Measurements from ENCODE around the gene SLC10A3.
A peak's percentile ranks its signal among the peaks of the same experiment; 100 is the strongest.
"Not testable (repeated sequence)": the region's sequence is repeated elsewhere in the genome, so short reads cannot be mapped to it uniquely, and the experiment has no call there.

Gene SLC10A3

DNA sequence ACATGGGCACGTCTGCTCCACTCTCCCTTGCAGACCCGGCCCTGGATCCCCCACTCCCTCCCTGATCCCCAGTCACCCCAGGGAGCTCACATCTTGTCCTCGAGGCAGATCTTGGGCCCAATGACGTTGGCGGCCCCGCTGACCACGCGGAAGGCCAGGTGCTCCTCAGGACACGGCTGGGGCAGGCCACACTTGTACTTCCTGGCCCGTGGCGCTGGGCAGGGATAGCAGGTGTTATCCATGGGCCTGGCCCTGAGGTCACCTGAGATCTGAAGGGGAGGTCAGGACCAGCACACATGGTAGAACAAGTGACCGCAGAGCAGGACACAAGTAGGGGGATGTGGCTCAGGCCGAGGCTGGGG, 17.9 kb upstream of the SLC10A3 start:
- DNase-seq (ENCODE audit: low spot score): no peak

DNA sequence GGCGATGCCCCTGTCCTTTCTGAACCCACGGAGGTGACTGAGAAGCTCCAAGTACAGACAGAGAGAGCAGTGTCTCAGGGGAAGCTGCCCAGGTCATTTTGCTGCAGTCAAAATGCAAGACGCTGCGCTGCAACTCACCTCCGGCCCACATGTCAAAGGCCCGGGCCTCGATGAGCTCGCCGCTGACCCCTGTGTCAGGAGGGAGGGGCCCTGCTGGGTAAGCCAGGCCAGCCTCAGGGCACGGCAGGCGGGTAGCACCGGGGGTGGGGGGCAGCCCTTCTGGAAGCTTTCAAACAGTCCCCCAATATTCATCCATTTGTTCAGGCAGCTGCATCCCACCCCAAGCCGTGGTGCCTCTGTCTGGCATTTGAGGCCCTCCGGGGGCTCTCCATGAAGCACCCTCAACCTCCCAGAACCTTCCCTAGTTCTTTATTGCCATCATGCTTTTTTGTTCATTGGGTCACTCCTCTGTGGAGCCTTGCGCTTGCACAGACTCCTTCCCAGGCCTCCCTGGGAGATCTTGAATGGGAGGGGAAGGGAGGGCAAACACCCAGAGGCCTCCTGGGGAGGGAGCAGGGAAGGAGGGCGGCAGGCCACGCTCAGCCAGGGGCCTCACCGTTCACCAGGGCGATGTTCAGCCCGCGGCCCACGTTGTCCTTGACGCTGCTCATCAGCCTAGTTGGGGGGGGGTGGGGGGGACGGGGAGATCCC, 17.4 kb upstream of the SLC10A3 start:
- no peak for DNase-seq (ENCODE audit: low spot score)

DNA sequence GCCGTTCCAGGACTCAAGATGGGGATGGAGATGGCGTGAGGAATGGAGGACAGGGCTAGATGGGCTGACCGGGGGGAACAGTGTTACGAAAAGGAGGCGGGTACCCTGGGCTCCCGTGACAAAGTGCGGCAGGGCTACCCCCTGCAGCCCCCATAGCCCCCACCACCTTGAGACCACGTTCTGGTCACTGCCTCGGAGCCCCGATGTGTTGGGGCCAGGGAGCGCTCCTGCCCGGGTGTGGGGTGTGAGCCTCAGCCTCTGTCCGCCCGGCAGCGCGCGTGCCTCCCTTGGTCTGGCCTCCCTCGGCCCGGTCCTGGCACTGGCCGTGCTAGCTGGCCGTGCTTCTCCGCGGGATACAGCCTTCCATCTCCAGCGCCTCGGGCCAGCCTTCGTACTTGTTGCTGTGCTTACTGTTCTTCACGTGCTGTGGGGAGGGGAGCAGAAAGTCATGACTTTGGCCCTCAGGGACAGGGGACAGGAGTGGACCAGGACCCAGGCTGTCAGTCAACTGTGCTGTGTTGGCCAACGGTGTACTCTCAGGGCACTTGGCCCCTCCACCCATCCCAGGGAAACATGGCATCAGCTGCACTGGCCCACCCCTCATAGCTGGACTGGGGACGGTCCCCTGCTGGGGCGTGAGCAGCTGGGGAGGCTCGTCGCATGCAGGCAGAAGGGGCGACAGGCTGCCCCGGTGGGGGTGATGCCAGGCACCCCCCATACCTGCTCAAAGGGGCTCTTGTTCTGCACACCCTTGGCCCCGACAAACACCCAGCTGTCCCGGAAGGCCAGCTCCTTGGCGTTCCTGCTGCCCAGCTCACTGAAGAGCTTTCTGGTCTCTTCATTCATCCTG, 16.3 kb upstream of the SLC10A3 start:
- DNase-seq (ENCODE audit: low spot score): no peak

DNA sequence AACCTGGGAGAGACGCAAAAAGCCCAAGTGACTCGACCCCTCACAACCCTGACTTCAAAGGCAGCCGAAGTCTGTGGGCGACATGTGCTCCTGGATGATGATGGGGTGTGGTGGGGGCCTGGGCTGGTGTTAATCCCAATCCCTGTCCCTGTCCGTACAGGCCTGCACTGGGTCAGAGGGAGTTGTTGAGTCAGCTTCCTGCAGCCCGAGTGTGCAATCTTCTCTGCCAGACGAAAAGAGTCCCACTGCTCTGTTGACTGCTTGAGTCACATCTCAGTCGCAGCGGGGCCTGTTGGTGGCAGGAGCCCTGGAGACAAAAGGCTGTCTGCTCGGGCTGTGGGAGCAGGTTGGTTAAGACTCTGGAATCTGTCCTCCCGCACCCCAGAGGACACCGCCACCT, 15.3 kb upstream of the SLC10A3 start:
- no peak for DNase-seq (ENCODE audit: low spot score)

DNA sequence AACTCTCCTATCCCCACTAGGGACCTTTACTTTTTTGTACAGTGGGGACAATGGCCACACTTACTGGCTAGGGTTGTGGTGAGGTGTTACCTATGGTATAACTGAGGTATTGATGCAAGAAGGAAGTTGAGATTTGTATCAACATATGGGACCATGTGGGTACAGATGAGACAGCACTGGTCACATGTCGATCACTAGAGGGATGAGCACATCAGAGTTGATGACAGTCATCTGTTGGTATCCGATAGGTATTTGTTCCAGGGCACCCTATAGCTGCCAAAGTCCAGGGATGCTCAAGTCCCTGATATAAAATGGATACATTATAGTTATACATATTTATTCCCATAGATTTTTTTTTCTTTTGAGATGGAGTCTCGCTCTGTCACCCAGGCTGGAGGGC, 12.6 kb upstream of the SLC10A3 start:
- no peak for DNase-seq (ENCODE audit: low spot score)

DNA sequence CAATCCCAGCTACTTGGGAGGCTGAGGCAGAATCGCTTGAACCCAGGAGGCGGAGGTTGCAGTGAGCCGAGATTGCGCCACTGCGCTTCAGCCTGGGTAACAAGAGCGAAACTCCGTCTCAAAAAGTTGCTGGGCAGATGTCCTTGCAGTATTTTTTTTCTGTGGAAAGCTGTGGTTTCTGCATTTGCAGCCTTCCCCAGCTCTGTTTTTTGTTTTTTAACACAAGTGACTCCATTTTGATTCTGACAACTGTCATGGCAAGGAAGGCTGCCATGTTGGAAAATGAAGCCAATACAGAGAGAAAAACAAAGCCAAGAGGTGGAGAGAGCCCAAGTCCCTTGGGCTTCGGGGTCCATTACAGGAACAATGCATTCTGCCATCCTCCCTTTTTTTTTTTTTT, 11.7 kb upstream of the SLC10A3 start:
- DNase-seq (ENCODE audit: low spot score): no peak

DNA sequence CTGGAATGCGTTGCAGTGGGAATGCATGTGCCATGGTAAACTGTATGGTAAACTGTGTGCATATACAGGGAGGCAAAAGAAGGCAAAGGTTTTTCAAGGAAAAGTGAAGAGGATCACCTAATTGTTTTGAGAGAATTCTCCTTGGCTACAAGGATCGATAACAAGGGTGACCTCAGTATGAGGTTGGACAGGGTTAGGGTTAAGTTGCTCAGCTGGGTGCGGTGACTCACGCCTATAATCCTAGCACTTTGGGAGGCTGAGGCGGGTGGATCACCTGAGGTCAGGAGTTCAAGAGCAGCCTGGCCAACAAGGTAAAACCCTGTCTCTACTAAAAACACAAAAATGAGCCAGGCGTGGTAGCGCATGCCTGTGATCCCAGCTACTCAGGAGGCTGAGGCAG, 11.0 kb upstream of the SLC10A3 start:
- DNase-seq (ENCODE audit: low spot score): not testable (repeated sequence)

DNA sequence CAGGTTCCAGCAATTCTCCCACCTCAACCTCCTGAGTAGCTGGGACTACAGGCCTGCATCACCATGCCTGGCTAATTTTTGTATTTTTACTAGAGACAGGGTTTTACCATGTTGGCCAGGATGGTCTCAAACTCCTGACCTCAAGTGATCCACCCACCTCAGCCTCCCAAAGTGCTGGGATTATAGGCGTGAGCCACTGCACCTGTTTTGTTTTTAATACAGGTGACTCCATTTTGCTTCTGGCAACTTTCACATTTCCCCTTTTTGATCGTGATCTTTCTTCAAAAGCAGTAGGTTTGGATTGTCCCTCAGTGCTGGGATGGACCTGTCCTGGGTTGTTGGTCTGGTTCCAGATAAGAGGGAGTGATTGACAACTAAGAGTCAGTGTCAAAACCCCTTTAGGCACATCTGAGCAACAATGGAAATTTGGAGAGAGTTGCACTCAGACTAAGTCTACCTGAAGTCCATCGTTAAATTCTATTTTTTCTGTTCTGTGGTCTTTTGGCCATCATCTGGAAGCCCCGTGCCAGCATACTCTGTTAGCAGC, 6.2 kb upstream of the SLC10A3 start:
- DNase-seq (ENCODE audit: low spot score): not testable (repeated sequence)

DNA sequence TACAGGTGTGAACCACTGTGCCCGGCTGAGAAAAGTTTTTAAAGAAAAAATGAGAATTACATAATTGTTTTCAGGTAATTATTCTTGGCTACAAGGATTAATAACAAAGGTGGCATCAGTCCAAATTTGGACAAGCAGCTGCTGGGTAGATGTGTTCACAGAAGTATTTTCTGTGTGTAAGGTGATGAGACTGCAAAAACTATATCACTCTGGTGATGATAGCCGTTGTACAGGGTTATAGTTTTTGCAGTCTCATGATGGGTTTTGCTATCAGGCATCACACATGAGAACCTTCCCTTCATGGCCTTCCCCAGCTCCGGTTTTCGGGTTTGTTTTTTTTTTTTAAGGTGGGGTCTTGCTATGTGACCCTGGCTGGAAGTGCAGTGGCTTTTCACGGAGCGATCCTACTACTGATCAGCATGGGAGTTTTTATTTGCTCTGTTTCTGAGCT, 5.1 kb upstream of the SLC10A3 start:
- DNase-seq (ENCODE audit: low spot score): no peak

DNA sequence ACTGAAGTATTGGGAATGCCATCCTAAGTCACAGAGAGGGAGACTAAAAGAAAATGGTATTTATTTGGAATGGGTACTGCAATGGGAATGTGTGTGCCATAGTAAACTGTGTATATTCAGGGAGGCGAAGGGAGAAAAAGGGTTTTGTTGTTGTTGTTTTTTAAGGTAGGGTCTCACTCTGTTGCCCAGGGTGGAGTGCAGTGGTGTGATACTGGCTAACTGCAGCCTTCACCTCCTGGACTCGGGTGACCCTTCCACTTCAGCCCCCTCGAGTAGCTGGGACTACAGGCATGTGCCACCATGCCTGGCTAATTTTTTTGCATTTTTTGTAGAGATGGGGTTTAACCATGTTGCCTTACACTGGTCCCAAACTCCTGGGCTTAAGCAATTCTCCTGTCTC, 4.3 kb upstream of the SLC10A3 start:
- DNase-seq (ENCODE audit: low spot score): no peak

DNA sequence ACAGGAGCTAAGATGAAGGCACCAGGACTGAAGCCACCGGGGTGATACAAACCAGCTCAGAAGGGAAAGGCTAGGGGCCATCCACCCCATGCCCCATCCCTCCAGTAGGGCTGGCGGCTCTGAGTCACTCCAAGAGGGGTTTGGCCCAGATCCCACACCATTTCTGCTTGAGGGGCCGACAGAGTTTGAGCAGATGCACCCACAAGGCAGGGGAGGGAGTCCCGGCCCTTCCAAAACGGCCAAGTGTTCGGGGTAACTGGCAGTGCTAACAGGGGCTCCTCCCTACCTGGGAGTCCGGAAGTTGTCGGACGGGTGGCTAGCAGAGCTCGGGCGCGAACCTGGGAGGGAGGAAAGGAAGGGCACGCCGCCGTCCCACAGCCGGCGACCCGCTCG, 412 bp downstream of the SLC10A3 start:
- DNase-seq (ENCODE audit: low spot score): no peak

DNA sequence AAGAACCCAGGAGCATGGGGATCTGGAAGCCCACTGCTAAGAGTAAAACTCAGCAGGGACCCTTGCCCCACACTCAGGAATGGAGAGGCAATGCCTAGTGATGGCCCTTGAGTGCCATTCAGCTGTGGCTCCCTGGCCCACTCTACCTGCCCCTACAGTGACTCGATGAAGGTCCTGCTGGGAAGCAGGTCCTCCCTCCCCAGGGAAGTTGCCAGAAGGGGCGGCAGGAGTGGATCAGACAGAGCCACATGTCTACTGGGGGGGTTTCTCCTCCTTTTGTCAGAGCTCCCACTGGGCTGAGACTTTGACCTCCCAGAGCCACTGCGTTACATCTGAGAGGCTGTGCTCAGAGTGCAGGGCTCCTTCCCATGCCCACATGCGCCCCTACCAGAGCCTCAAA, 1.2 kb downstream of the SLC10A3 start:
- DNase-seq (ENCODE audit: low spot score): no peak

DNA sequence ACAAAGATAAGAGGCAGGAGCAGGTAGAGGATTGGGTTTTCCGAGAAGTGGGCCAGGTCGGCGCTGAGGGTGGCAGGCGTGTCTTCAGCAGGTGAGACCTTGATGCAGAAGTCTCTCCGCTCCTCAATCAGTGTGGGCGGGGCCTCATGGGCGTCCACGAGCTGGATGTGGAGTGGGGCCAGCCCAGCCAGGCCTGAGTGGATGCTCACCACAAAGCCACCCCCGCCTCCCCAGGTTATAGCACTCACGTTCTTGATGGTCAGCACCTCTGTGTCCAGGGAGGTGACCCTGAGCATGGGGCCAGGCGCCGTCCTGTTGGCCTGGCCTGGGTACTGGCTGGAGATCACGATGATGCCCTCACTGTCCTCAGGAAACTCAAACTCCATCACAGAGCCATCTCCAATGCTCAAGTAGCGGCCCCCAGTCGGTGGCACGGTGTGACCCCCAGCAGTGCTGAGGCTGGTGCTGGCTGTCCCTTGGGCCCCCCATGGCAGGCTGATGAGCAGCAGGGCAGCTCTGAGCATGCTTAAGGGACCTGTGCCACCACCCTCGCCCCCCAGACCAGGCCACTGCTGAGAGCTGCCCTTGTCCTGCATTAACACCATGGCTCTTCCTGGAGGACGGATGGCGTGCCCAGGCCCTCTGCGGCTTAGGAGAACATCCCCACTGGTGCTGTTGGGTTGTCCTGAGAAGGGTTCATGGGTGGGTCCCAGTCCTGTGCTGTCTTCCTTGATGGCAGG, 1.9 kb downstream of the SLC10A3 start:
- DNase-seq (ENCODE audit: low spot score): no peak

DNA sequence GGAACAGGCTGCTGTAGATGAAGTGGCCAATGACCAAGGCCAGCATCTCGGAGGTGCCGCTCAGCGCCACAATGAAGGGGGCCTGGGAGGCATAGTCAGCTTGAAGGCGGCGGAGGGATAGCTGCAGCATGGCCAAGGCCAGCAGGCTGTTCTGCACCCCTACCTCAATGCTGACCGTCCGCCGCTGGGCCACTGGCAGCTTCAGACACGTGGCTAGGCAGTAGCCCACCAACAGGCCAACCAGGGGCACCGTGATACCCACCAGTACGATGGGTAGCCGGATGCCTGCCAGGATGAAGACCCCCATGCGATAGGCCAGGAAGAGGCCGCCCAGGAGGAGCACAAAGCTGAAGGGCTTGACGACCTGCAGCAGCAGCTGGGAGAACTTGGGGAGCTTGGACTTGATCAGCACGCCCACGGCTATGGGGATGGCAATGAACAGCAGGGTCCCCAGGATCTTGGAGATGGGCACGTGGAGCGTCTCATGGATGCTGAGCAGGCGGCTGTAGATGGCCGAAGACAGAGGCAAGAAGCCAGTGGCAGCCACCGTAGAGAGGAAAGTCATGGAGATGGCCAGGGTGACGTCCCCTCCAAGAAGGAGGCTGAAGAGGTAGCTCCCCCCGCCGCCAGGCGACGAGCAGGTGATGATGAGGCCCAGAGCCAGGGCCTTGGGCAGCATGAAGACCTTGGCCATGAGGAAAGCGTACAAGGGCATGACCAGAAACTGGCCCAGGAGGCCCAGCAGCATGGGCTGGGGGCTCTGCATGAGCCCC, 2.7 kb downstream of the SLC10A3 start:
- no peak for DNase-seq (ENCODE audit: low spot score)

DNA sequence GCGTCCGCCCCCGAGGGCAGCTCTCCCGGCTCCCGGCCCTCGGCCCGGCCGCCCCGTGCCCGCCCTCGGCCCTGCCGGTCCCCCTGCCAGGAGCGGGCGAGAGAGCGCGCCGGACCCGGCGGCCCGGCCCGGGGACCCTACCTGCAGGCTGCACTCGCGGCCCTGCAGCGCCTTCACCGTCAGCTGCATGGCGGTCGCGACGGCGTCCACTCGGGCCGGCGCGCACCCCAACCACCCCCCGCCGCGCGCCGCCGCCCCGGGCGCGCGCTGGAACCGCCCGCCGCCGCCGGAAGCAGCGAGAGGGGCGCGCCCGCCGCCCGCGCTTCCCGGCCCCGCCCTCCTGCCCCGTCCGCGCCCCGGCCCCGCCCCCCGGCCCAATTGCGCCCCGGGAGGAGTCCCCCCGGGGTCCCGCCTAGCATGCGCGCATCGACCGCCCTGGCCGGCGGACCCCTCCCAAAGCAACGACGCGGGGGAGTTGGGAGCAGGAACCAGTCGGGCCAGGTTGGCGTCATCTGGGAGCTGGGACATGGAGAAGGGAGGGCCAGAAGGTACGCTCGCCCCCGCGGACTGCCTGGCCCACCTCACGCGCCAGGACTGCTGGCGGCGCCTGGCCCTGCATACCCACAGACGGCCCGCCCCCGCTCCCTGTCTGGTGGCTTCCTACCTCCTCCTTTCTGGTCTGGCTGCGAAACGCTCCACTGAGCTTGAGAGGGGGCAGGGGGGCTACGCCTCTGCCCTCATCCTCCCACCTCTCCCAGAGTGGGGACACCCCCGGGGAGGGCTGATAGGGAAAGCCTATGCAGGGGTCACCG, 3.8 kb downstream of the SLC10A3 start, which contains the start of gene UBL4A:
Gene UBL4A (minus strand): TSS at position 220 of the 812 bp plus-strand sequence. CDS start 31 bp downstream, at position 189.
- peak; percentile 72 for DNase-seq (ENCODE audit: low spot score)

DNA sequence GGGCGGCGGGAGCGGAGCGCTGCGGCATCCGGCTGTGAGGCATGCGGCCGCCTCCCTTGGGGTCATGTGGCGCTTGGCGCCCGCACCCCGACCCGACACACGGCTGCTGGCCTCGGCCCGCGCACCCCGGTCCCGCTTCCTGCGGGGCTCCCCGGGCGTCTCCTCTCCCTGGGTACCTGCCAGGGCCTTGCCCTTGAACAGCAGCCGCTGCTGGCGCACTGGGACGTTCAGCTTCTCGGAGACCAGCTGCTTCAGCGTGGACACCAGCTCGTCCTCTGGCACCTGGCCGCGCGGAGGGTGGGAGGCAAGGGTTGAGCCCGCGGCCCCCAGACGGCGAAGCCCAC, 4.4 kb downstream of the SLC10A3 start:
- no peak for DNase-seq (ENCODE audit: low spot score)

DNA sequence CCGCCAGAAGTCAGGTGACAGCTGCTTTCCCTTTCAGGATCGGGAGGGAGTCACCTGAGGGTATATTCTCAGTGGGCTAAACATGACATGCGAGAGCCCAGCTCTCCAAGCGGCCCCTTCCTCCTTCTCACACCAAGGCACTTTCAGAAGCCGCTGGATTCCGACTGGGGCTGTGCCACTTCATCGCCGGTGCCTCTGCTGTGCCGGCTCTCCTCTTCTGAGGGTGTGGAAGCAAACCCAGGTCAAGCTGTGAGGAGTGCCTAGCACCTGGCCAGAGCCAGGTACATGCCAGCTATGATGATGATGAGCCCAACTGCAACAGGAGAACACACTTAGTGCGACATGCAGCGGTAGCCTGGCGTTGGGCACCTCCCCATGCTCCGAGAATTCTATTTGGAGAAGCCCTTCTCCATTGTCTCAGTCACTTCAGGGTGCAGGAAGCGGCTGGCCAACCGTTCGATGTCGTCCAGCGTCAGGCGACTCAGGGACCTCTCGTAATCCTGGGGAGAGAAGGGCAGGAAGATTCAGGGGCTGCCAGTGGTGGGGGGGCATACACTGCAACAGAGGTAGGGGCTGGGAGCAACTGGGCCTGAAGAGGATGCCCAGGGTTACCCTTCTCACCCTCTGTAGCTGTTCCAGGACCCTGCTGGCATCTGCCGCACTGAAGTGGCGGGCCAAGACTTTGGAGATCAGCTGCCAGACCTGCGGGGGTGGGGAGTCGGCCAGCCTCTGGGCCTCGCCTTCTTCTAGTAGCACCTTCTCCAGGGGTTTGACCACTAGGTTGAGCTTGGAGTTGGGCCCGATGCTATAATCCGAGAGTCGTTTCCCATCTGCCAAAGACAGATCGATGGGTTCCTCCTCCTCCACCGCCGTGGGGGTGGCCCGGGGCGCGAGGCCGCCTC, 5.0 kb downstream of the SLC10A3 start:
- DNase-seq (ENCODE audit: low spot score): no peak

DNA sequence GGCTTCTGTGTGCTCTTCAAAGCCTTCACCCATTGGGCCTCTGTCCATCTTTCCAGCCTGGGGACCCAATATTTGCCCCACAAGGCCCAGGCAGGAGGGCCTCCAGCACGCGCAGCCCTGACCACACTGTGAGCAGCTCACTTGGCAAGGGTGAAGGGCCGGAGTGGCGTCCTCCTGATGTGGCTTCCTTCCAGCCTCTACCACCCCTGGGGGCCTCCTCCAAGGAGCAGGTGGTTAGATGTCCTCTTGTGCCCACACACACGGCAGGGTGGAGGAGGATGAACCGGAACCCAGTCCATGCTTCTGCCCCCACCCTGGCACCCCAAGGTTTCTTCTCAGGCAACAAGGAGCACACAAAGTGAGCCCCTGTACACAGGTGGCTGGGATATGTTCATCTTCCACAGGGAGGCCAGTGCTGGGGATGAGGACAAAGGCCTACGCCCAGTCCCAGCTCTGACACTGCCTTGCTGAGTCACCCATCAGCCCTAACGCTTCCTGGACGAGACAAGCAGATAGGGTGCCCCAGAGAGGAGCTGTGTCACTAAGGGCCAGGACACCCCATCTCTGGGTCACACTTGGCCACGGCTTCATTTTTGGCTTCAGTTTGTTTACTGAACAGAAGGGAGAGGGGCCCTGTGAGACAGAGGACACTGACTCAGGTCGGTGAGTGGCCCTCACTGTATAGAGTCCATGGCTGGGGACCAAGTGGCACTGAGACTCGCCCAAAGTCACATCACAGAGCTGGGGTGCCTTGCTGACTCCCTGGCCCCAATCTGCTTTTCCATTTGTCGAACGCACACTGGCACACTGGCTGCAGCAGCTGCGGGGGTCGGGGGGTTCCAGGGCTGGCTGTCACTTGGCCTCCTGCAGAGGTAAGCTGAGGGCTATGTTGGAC, 5.9 kb downstream of the SLC10A3 start:
- DNase-seq (ENCODE audit: low spot score): no peak

DNA sequence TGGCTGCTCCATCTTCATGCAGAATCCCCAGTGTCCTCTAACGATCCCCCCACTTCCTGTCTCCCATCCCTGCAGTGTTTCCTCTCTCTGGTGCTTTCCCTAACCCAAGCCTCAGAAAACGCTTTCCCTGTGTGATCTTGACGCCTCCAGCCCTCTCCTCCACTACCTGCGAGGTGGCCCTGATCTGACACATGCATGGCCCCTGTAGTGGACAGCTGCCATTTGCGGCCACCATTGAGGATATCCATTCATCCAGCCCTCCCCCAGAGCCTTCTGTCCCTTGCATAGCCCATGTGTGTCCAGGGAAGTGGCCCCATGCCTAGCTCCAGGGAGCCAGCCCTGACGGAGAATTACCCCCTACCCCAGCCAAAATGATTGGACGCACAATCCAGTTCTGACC, 7.1 kb downstream of the SLC10A3 start:
- DNase-seq (ENCODE audit: low spot score): no peak
